ENCODE results near the gene EEA1. TPM values are rescaled to one million over a fixed set of nuclear protein-coding genes. Genes with fewer than 3 reads are reported as not detected.

EEA1 gene
- total RNA-seq, 1 experiment from 2014 or later = 17.2 TPM

Other genes with a start within 250 kb of the EEA1 start
- gene PLEKHG7, start 226.3 kb downstream of the EEA1 start, total RNA-seq (2014; rRNA removed; shearing (Covaris generic)) = not detected in 2 replicates

All from A172 (cell line).